HG03159 (cell line): Measurements from ENCODE around the gene GOSR1.
"Not testable (repeated sequence)": the region's sequence is repeated elsewhere in the genome, so short reads cannot be mapped to it uniquely, and the experiment has no call there.

ENCODE experiments used
- ATAC-seq: cut with Tn5 transposase; IDR thresholded peaks from one replicate; pipeline ENCODE4 v1.9.1; 2021; ENCODE audit warnings: mild to moderate bottlenecking, moderate library complexity; ENCODE audit not compliant: unreplicated experiment

Gene GOSR1

DNA sequence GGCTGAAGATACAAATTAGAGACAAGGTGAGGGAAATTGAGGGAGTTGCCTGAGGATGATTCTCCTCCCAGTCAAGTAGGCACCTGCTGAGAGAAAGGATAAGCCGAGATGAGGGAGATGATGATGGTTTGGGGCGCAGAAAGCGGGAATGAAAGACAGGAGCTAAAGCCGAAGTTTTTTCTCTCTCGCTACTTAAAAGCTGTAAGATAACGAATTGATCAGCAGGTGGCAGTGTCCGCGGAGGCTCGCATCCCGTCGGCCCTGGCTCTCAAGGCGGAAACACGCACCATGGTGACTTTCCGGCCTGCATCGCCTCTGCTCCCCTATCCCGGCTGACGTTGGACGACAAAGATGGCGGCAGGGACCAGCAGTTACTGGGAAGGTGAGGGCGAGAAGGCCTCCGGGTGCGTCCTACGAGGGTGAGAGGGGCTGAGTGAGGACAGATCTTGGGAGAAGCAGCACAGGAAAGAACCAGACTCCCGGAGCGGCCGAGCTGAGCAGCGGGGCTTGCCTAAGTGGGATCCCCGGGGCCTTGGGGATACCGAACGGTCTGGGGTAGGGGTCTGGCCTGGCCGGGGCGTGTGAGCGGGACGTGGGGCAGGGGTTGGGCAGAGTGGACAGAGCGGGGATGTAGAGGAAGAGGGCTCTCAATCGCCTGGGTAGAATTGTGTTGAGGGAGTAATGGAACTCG lies at the start of gene GOSR1:
Gene GOSR1 (plus strand): TSS at position 326 of the 691 bp plus-strand sequence. CDS start 26 bp downstream, at position 352.
- ATAC-seq: peak; percentile 92

DNA sequence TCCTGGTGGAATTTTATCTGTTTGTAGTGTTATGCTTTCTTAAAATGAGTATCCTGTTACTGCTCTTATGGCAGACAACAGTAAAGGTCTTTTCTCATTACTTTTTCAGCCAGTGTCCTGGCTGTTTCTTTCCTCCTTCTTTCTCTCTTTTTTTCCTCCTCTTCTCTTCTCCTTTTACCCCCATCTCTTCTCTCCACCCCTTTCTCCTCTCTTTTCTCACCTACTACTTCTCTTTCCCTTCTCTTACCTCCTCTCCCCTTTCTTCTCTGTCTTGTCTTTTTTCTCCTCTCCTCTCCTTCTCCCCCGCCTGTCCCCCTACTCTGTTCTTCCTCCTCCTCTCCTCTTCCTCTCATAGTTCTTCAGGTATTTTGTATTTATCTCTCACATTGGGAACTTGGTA lies 49.6 kb upstream of the GOSR1 start:
- no peak for ATAC-seq

DNA sequence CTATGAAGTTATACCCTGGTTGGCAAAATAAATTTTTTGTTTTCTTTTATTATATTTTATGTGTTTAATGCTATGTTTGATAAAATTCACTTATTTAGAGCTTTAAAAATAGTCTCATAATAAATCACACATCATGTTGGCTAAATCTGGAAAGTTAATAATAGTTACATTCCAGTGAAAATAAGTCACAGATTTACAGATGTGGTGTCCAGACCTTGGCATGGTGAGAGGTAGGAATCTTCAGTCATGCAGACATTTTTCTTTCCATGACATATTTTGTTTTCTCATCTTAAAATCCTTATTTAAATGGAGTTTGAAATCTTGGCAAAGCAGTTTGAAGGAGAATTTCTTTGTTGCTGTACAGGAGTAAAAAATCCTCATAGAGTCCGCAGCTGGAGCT lies 48.1 kb upstream of the GOSR1 start:
- ATAC-seq: no peak

DNA sequence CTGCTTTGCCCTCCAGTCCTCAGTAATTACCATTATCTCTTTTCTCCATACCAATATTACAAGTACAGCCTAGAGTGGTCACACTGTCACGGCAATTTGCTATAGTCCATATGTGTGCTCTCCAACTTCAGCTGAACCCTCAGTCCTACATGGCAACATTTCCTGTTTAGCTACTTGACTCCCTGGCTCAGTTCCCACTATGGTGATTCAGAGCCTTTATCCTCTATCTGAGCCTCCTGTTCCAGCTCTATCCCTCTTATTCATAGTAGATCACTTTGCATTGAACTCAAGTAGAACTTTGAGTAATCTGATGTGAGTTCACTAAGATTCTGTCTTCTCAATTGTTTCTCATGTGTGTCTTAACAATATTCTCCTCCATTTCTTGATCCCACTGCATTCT lies 43.7 kb upstream of the GOSR1 start:
- no peak for ATAC-seq

DNA sequence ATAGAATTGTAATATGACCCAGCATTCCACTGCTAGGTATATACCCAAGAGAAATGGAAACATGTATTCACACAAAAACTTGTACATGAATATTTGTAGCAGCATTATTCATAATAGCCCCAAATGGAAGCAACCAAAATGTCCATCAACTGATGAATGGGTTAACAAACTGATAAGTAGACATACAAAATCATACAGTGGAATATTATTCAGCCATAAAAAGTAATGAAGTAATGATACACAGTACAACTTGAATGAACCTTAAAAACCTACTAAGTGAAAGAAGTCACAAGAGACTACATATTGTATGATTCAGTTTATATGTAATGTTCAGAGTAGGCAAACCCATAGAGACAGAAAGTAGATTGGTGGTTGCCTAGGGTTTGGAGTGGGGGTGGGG lies 40.5 kb upstream of the GOSR1 start:
- ATAC-seq: no peak

DNA sequence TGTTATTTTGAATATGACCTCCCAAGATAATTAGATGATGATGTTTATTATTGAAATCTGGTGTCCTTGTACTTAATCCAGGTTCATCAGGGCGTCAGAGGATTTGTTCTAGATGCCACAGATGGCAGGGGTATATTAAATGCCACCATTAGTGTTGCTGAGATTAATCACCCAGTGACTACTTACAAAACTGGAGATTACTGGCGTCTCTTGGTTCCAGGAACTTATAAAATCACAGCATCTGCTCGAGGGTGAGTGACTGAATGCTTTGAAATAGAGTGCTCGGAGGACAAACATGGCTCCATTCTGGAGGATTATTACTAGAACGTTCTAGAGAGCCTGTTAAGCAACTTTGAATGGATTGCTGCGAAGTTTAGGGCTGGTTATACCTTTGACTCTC lies 33.5 kb upstream of the GOSR1 start:
- no peak for ATAC-seq

DNA sequence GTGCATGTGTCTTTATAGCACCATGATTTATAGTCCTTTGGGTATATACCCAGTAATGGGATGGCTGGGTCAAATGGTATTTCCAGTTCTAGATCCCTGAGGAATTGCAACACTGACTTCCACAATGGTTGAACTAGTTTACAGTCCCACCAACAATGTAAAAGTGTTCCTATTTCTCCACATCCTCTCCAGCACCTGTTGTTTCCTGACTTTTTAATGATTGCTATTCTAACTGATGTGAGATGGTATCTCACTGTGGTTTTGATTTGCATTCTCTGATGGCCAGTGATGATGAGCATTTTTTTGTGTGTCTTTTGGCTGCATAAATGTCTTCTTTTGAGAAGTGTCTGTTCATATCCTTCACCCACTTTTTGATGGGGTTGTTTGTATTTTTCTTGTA lies 30.6 kb upstream of the GOSR1 start:
- not testable (repeated sequence) for ATAC-seq

DNA sequence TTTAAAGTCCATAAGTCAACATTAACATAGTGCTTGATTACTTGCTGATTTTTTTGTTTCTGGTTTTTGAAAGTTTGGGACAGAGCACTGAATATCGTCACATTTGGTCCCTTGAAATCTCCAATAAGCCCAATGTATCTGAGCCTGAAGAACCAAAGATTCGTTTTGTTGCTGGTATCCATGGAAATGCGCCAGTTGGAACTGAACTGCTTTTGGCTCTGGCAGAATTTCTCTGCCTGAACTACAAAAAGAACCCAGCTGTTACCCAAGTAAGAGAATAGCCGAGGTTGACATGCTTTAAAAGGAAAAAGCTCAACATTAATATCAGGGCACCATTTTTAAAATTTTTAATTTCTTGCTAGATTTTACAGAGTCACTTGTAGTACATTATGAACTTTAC lies 27.7 kb upstream of the GOSR1 start:
- ATAC-seq: no peak

DNA sequence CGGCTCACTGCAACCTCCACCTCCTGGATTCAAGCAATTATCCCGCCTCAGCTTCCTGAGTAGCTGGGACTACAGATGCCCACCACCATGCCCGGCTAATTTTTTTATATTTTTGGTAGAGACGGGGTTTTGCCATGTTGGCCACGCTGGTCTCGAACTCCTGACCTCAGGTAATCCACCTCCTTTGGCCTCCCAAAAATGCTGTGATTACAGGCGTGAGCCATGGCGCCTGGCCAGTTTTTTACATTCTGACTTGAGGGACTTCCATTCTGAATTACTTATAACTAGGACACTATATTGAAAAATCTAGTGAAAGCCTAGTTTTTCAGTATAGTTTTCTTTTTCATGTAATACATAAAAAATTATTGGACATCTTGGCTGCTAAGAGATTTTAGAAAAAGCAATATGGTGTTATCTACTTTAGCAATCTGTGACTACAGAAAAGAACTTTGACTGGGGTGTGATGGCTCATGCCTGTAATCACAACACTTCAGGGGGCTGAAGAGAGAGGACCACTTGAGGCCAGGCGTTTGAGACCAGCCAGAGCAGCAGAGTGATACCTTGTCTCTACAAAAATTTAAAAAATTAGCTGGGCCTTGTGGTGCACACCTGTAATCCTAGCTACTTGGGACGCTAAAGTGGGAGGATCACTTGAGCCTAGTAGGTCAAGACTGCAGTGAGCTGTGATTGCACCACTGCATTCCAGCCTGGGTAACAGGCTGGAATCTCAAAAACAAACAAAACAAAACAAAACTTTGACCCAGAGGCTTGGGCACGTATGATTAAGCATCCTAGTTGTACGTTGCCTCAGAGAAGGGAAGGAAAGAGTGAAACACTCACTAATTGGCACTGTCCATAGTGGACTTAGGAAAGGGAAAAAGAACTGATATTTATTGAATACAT lies 26.8 kb upstream of the GOSR1 start:
- ATAC-seq: no peak

DNA sequence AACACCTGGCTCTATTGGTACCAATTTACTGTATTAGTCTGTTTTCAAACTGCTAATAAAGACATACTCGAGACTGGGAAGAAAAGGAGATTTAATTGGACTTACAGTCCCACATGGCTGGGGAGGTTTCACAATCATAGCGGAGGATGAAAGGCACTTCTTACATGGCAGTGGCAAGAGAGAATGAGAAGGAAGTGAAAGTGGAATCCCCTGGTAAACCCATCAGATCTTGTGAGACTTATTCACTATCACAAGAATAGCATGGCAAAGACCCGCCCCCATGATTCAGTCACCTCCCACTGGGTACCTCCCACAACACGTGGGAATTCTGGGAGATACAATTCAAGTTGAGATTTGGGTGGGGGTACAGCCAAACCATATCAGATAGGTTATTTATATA lies 22.6 kb upstream of the GOSR1 start:
- no peak for ATAC-seq

DNA sequence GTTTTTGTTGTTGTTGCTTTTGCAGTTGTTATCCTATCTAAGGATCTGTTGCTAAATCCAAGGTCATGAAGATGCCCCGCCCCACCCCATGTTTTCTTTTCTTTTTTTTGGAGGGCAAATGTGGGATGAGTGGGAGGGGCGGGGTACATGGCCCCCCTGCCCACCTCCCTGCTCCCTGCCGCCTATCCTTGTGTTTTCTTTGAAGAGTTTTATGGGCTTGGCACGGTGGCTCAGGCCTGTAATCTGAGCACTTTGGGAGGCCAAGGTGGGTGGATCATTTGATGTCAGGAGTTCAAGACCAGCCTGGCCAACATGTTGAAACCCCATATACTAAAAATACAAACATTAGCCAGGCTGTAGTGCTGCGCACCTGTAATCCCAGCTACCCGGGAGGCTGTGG lies 18.8 kb upstream of the GOSR1 start:
- no peak for ATAC-seq

DNA sequence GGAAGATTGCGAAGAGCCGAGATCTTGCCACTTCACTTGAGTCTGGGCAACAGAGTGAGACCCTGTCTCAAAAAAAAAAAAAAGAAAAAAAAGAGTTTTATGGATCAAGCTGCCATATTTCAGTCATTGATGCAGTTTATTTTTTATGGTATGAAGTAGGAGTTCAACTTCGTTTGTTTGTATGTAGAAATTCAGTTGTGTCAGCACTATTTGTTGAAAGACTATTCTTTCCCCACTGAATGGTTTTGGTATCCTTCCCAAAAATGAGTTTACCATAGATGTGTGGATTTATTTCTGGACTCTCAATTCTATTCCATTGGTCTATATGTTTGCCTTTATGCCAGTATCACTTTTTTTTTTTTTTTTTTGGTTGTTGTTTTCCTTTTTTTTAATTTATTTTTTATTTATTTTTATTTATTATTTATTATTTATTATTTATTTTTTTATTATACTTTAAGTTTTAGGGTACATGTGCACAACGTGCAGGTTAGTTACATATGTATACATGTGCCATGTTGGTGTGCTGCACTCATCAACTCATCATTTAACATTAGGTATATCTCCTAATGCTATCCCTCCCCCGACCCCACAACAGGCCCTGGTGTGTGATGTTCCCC lies 18.3 kb upstream of the GOSR1 start:
- not testable (repeated sequence) for ATAC-seq

DNA sequence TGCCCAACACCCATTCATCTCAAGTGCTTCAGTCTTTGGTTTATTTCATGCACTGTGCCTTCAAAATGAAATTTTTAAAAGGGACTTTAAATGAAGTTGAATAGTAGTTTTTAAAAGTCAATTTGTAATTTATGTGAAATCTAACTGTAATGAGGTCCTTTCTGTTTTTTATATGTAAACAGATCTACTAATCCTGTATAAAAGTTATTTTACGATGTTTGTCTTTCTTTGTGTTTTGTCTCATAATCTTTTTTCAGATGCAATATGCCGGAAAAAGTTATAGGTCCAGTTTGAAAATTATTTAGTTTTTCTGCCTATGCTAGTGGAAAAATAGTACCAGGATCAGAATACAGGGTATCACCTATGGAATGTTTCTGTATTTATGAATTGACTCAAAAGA lies 8.7 kb upstream of the GOSR1 start:
- ATAC-seq: no peak

DNA sequence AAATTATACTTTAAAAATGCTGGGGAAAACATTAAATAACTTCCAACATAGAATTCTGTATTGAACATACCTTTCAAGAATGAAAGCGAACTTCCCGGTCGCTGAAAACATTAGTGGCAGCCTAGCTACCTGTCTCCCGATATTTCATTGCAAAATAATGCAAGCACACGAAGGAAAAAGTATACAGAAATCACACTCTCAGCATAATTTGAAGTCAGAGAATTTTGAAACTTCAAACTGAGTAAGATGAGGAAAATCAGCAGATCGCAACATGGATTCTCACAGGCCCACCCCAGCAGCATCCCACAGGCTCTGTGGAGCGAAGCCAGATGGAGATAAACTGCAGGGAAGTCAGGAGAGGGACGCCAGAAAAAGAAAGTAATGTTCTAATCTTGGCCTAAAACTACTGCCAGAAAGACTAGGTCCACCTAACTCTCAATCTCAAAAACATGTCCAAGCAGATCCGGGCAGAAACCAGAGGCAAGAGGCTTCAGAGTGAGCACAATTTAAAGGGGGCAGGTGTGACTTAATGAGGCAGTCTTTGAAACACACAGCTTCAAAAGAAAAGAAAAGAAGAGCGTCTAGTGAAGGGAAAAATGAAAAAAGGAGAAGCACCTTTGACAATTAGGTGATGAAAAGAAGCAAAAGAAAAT lies 4.8 kb upstream of the GOSR1 start:
- ATAC-seq: no peak

DNA sequence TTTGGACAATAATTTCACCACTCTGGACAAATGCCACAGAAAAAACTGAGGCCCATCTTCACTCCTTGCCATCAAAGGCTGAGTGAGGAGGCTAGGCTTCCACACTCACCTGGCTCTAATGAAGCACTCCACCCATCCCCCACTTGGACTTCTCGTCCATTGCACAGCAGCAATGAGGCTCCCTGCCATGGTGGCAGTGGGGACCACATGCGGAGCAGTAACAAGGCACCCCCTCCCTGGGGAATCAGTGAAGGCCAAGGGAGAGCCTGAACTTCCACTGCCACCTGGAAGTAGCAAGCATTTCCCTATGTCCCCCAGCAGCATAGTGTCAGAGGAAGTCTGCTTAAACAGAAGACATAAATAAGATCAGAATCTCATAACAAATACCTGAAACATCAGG lies 2.0 kb upstream of the GOSR1 start:
- no peak for ATAC-seq

DNA sequence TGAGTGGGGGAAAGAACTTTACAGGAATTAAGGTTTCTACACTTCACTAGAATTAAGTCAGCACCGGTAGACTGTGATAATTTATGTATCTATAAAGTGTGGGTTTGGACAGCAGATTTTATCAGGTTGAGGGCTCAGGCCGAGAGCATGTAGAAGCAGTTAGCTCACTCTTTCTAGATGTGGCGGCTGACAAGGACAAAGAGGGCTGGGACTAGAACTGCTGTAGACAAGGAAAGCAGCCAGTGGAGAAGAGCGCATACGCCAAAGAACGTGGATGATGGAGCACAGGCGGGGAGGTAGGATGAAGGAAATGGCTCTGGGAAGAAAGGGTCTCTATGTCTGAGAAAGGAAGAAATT lies 504 bp upstream of the GOSR1 start:
- peak; percentile 20 for ATAC-seq

DNA sequence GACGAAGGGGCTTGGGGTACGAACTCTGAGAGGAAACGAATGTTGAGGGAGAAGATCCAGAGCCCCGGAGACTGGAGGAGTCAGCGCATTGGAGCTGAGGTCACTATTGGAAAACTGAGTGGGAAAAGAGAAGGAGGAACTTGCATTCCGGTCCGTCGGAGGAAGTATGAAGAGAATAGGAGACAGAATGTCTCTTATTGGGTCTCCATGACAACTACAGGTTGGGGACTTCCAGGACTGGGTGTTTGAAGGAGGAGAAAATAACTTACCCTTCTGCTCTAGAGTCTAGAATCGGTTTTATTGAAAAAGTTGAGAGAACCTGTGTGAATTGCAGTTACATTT lies 537 bp downstream of the GOSR1 start:
- ATAC-seq: no peak

DNA sequence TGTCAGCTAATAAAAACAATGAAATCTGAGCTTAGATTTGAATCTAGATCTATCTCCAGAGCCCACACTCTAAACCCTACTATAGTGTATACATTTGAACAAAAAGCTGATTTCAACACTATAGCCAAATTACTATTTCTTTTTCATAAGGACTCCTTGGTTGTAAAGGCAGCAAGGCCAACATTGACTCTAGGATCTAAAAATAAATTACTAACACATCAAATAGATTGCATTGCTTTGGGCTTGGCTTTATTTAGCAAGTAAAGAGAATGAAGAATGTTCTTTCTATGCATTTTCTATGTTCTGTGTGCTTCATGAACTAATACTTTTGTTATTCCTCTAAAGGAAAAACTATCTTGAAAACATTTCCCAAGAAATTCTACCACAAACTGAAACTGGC lies 5.3 kb downstream of the GOSR1 start:
- ATAC-seq: no peak

DNA sequence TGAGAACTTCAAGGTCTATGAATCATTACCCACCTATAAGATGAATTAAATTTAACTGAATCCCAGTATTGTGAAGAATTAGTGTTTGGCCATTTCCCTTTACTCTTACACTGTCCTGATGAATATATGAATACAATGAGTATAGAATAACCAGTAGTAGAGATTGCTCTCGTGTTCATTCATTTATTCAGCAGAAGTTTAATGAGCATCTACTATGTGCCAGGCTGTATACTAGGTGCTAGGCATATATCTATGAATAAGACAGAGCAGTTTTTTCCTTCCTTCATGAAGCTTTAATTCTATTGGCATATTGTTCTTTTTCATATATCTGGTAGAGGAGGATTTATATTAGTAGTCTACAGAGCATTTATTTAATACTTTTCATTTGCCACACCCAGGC lies 6.0 kb downstream of the GOSR1 start:
- ATAC-seq: no peak

DNA sequence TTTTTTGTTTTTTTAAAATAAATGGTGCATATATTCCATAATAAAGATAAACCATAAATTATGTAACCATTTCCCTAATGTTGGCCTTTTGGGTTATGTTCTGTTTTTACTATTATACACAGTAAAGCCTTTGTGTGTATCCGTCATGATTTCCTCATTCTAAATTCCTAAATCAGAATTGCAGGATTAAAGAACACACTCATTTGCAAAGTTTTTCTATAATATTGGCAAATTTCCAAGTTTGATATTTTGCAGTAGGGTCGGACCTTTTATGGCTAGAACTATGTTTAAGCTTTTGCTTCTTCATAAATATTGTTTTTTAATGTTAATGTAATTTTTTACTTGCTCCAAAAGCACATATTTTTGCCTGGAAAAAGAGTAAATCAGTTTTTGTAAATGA lies 16.6 kb downstream of the GOSR1 start:
- no peak for ATAC-seq

DNA sequence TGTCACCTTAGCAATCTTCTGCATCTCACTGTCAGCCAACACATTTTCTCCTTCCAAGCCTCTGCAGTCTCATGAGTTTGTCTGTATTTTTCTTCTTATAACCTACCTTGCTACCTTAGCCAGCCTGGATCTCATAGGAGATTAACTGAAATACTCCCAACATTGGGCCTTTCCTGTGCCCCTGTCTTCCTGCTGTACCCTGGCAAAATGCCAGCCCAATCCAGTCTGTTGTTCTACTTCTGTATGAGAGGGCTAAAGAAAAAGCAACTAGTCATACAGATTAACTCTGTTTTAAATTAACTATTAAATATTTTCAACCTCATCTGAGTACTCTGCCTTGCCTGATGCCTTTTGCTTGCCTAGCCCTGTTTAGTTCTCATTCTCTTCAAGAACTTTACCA lies 18.4 kb downstream of the GOSR1 start:
- ATAC-seq: no peak

DNA sequence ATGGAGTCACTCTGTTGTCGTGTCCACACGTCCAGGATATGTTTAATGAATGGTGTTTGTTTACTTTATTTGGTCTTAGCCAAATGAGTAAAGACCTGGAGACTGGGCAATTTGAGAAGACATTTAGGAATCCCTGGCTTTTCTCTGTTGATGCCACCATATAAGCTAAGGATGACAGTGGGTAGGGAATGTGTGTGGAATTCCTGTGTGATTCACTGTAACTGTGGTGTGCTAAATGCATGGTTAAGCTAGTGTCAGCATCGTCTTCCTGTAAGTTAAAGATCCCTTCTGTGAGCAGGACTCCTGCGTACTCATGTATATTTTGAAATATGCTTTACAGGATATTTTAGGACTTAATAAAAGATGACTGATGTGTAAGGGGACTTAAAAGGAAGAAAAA lies 26.4 kb downstream of the GOSR1 start:
- ATAC-seq: no peak
